GM23248 (cell line): Measurements from ENCODE around the gene USP6.

ENCODE experiments used
- EZH2 ChIP-seq: fragments of 200-600 bp; sonication (generic); IDR thresholded peaks from 2 replicates; pipeline ENCODE4 v1.6.1; 2018; ENCODE audit warnings: antibody characterized with exemption, mild to moderate bottlenecking; ENCODE audit not compliant: insufficient read depth, poor library complexity, severe bottlenecking
- EZH2phosphoT487 ChIP-seq: fragments of 200-600 bp; sonication (generic); IDR thresholded peaks from 2 replicates; pipeline ENCODE4 v1.6.1; 2018; ENCODE audit warnings: antibody characterized with exemption, moderate library complexity, mild to moderate bottlenecking, low read depth; ENCODE audit not compliant: insufficient read depth

DNA sequence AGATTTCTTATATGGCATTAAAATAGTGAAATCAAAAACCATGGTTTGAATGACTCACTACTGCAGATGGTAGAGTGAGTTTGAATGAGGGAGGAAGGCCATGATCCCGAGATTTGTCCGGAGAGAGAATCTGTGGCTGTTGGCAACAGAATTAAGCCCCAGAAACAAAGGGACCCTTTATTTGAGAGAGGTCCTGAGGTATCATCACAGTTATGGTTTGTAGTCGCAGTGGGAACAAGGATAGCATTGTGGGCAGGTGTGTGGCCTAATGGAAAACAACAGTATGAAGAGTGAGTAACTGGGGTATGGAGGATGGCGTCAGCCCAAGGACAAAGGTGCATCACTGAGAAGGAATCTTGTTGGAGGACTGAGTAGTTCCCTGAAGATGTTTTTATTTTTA lies 46.1 kb upstream of the USP6 start:
- TF ChIP-seq EZH2 (no peak), EZH2phosphoT487 (no peak)
